ENCODE measurements around the gene PRR3. TPM values are rescaled to one million over a fixed set of nuclear protein-coding genes. Genes with fewer than 3 reads are reported as not detected.

Gene PRR3
- total RNA-seq, 1 donor from 2014 or later = 25.0 TPM

DNA sequence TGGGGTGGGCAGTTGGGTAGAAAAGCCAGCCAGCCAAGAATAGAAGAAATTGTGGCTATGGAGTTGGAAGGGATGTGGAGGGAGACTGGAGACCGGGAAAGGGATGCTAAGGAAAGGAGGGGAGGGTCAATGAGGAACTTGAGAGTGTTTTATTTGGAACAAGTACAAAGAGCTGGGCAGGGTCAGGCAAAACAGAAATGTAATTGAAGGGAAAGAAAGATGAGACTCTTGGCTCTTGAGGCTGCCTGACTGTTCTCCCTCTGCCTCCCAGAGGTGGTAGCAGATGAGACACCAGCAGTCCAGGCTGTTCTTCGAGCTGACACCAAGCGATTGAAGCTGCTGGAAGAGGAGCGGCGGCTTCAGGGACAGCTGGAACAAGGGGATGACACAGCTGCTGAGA, 26.8 kb downstream of the PRR3 start:
- no peak for DNase-seq (ENCODE audit: low spot score in 2 of 2)
- H3K36me3 ChIP-seq = peaks cover 96 to 98% of the 10 kb centered on the region in 2 donors
- H3K9me3 ChIP-seq = no peaks in the 10 kb centered on the region
- intact Hi-C loops (cut with DNase I) = no loop called here
- no peak overlapping the region for H3K4me3 ChIP-seq
- no peaks in the 10 kb centered on the region for H3K4me1 ChIP-seq
- TF ChIP-seq, protein P1, sequence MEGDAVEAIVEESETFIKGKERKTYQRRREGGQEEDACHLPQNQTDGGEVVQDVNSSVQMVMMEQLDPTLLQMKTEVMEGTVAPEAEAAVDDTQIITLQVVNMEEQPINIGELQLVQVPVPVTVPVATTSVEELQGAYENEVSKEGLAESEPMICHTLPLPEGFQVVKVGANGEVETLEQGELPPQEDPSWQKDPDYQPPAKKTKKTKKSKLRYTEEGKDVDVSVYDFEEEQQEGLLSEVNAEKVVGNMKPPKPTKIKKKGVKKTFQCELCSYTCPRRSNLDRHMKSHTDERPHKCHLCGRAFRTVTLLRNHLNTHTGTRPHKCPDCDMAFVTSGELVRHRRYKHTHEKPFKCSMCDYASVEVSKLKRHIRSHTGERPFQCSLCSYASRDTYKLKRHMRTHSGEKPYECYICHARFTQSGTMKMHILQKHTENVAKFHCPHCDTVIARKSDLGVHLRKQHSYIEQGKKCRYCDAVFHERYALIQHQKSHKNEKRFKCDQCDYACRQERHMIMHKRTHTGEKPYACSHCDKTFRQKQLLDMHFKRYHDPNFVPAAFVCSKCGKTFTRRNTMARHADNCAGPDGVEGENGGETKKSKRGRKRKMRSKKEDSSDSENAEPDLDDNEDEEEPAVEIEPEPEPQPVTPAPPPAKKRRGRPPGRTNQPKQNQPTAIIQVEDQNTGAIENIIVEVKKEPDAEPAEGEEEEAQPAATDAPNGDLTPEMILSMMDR (IDR thresholded peaks at IDR 0.05) = no peak
- no peaks in the 10 kb centered on the region for H3K27me3 ChIP-seq
- H3K27ac ChIP-seq = no peak overlapping the region

DNA sequence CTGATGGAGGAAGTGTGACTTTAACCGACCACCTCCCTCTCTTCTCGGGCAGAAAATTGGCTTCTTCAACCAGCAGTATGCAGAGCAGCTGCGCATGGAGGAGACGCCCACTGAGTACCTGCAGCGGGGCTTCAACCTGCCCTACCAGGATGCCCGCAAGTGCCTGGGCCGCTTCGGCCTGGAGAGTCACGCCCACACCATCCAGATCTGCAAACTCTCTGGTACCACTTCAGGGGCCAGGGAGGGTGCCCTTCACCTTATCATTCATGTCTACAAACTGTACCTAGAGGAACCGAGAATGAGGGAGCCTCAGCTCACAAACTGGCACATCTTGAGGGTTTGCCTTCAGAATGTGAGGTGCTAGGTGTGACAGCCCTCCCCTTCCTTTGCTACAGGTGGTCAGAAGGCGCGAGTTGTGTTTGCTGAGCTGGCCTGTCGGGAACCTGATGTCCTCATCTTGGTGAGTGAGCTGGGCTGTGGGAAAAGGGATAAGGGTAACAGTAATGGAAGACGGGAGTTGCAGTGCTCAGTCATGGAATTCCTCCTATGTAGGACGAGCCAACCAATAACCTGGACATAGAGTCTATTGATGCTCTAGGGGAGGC, 32.8 kb downstream of the PRR3 start:
- DNase-seq (ENCODE audit: low spot score in 2 of 2) = no peak
- H3K27ac ChIP-seq = no peak overlapping the region
- intact Hi-C loops (cut with DNase I) = no loop called here

DNA sequence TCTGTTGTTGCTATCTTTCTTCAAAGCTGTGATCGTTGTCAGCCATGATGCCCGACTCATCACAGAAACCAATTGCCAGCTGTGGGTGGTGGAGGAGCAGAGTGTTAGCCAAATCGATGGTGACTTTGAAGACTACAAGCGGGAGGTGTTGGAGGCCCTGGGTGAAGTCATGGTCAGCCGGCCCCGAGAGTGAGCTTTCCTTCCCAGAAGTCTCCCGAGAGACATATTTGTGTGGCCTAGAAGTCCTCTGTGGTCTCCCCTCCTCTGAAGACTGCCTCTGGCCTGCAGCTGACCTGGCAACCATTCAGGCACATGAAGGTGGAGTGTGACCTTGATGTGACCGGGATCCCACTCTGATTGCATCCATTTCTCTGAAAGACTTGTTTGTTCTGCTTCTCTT, 33.4 kb downstream of the PRR3 start:
- TF ChIP-seq, protein P1 (IDR thresholded peaks at IDR 0.05) = no peak
- H3K36me3 ChIP-seq = peaks cover 60 to 89% of the 10 kb centered on the region in 2 donors
- no peak for DNase-seq (ENCODE audit: low spot score in 2 of 2)
- H3K27me3 ChIP-seq = no peaks in the 10 kb centered on the region
- no peaks in the 10 kb centered on the region for H3K9me3 ChIP-seq
- H3K4me1 ChIP-seq = no peaks in the 10 kb centered on the region
- H3K27ac ChIP-seq = peak overlapping the region in 1 of 2 donors; percentile 11
- intact Hi-C loops (cut with DNase I) = no loop called here
- no peak overlapping the region for H3K4me3 ChIP-seq

More for the DNA sequence above, 32.8 kb downstream of the PRR3 start:
- H3K36me3 ChIP-seq = peaks cover 66 to 91% of the 10 kb centered on the region in 2 donors
- H3K4me3 ChIP-seq = no peak overlapping the region
- no peaks in the 10 kb centered on the region for H3K4me1 ChIP-seq
- no peaks in the 10 kb centered on the region for H3K27me3 ChIP-seq
- H3K9me3 ChIP-seq = no peaks in the 10 kb centered on the region
- TF ChIP-seq, protein P1 (IDR thresholded peaks at IDR 0.05) = no peak

DNA sequence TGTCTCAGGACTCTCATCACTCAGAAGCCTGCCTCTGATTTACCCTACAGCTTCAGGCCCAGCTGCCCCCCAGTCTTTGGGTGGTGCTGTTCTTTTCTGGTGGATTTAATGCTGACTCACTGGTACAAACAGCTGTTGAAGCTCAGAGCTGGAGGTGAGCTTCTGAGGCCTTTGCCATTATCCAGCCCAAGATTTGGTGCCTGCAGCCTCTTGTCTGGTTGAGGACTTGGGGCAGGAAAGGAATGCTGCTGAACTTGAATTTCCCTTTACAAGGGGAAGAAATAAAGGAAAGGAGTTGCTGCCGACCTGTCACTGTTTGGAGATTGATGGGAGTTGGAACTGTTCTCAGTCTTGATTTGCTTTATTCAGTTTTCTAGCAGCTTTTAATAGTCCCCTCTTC, 33.9 kb downstream of the PRR3 start:
- intact Hi-C loops (cut with DNase I) = no loop called here
- H3K27ac ChIP-seq = peak overlapping the region in 1 of 2 donors; percentile 11
- peaks cover 55 to 84% of the 10 kb centered on the region in 2 donors for H3K36me3 ChIP-seq
- TF ChIP-seq, protein P1 (IDR thresholded peaks at IDR 0.05) = no peak
- no peak overlapping the region for H3K4me3 ChIP-seq
- no peaks in the 10 kb centered on the region for H3K27me3 ChIP-seq
- no peaks in the 10 kb centered on the region for H3K9me3 ChIP-seq
- DNase-seq (ENCODE audit: low spot score in 2 of 2) = no peak
- H3K4me1 ChIP-seq = no peaks in the 10 kb centered on the region

DNA sequence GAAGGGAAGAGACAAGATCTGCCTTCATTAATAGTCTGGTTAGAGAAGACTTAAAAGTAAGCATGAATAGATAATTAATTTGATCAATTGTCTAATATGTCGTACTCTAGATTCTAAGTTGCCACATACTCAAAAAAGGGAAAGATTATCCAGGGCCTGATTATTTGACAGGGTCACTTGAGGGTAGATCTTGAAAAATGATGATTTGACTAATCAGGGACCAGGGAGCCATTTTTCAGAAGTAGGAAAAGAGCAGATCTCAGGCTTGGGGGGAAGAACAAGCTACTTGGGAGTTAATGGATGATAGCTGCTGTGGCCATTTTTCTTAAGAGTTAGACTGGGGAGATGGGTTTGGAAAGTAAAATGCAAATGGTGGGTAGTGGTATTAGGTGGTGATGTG, 35.2 kb downstream of the PRR3 start:
- intact Hi-C loops (cut with DNase I) = no loop called here
- DNase-seq (ENCODE audit: low spot score in 2 of 2) = no peak
- Histone ChIP-seq H3K27me3 (no peaks in the 10 kb centered on the region), H3K4me3 (no peak overlapping the region), H3K4me1 (no peaks in the 10 kb centered on the region), H3K36me3 (peaks cover 42 to 71% of the 10 kb centered on the region in 2 donors), H3K9me3 (no peaks in the 10 kb centered on the region), H3K27ac (no peak overlapping the region)
- TF ChIP-seq, protein P1 (IDR thresholded peaks at IDR 0.05) = no peak
